ENCODE results near the gene UBE2A. TPM values are rescaled to one million over a fixed set of nuclear protein-coding genes. Genes with fewer than 3 reads are reported as not detected.

UBE2A gene
- total and polyA plus RNA-seq, 10 of the 15 experiments (the other 5 are each of a cell fraction or from before 2014, with no cell fraction given), result 20.8 to 121 (median 48.4) TPM

GRCh38 chrX:119539872-119540271 lies 34.5 kb upstream of the UBE2A start:
- no peak for FAIRE-seq
- Histone ChIP-seq H3K4me2 (ENCODE audit: control insufficient read depth, insufficient read depth) (no peak overlapping the region), H3K4me1 (ENCODE audit: control insufficient read depth, insufficient read depth, low read length) (no peaks in the 10 kb centered on the region), H3K4me3 (no peak overlapping the region), H2AFZ (ENCODE audit: control insufficient read depth, low read depth, low read length) (no peak overlapping the region), H3K9ac (ENCODE audit: control insufficient read depth, insufficient read depth, low read length) (no peak overlapping the region), H3K27ac (ENCODE audit: control insufficient read depth, insufficient read depth) (no peak overlapping the region), H3K36me3 (ENCODE audit: control insufficient read depth in 2 of 2, insufficient read depth in 2 of 2, low read length in 1 of 2) (no peaks in the 10 kb centered on the region; a peak in 1 of 4 replicates), H3K9me3 (replicated peaks; ENCODE audit: control insufficient read depth, insufficient read depth, low read length) (no peaks in the 10 kb centered on the region), H4K20me1 (ENCODE audit: control insufficient read depth, insufficient read depth) (no peaks in the 10 kb centered on the region), H3K27me3 (replicated peaks in 1 of 2; ENCODE audit: control insufficient read depth in 2 of 2, insufficient read depth in 2 of 2, low read length in 1 of 2) (no peaks in the 10 kb centered on the region), H3K79me2 (ENCODE audit: control insufficient read depth, insufficient read depth, low read length) (no peaks in the 10 kb centered on the region)
- in situ Hi-C loops (cut with MboI), result no loop called here
- CTCF ChIA-PET, result no interaction called here
- SMC1A ChIA-PET (ENCODE audit: uncharacterized antibody, unreplicated experiment), result no interaction called here
- intact Hi-C loops (cut with micrococcal nuclease; ENCODE audit: unreplicated experiment), result no loop called here
- no peak for DNase-seq (ENCODE audit: low read depth, low spot score)
- WGBS (ENCODE audit: insufficient coverage, insufficient replicate concordance, low lambda C conversion rate, missing lambda C conversion rate), result 0% methylated on average over 2 of the region's 2 CpGs
- no TSS peak for BruUV-seq (replicated peaks)
- RAD21 ChIA-PET (ENCODE audit: unreplicated experiment), result no interaction called here
- peak; percentile 47; the same call in 2 of the 3 replicates for ATAC-seq
- TF ChIP-seq JUND (IDR thresholded peaks at IDR 0.05; ENCODE audit: low read depth, low read length), result no peak
- no peak for TF ChIP-seq IRF5 (IDR thresholded peaks at IDR 0.05; ENCODE audit: borderline replicate concordance)
- no peak for TF ChIP-seq YY1 (IDR thresholded peaks at IDR 0.05; ENCODE audit: low read depth, low read length)
- TF ChIP-seq, protein P1, sequence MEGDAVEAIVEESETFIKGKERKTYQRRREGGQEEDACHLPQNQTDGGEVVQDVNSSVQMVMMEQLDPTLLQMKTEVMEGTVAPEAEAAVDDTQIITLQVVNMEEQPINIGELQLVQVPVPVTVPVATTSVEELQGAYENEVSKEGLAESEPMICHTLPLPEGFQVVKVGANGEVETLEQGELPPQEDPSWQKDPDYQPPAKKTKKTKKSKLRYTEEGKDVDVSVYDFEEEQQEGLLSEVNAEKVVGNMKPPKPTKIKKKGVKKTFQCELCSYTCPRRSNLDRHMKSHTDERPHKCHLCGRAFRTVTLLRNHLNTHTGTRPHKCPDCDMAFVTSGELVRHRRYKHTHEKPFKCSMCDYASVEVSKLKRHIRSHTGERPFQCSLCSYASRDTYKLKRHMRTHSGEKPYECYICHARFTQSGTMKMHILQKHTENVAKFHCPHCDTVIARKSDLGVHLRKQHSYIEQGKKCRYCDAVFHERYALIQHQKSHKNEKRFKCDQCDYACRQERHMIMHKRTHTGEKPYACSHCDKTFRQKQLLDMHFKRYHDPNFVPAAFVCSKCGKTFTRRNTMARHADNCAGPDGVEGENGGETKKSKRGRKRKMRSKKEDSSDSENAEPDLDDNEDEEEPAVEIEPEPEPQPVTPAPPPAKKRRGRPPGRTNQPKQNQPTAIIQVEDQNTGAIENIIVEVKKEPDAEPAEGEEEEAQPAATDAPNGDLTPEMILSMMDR (IDR thresholded peaks at IDR 0.05 in 2 of 3, conservative IDR thresholded peaks at IDR 0.05 in 1 of 3; ENCODE audit: control insufficient read depth in 2 of 3, extremely low read depth in 1 of 3, insufficient read depth in 1 of 3, low read depth in 3 of 3, low read length in 3 of 3), result 0 out of 6 replicates have a peak, but pooled peaks of 2 of the 3 experiments have one; percentile 4 to 19
- POLR2A ChIA-PET, result no interaction called here

Measured in GM12878 (cell line).